Memory B cell (primary cell): ENCODE measurements around the gene MIA2.
"Not testable (repeated sequence)": the region's sequence is repeated elsewhere in the genome, so short reads cannot be mapped to it uniquely, and the experiment has no call there.

Source experiments
- ATAC-seq: fragments of 150-1000 bp; cut with Tn5 transposase; 2 replicates; pipeline ENCODE4 v1.10.0; 2021; ENCODE audit warnings: low read depth, mild to moderate bottlenecking, moderate library complexity
- DNase-seq, 2 donors: peaks; one replicate each; pipeline ENCODE4 v3.0.0; 2022; ENCODE audit warnings: low spot score in 2 of 2
- H3K27ac Mint-ChIP-seq: one replicate; pipeline ENCODE4 v1.8.0; 2022; ENCODE audit warnings: mild to moderate bottlenecking, moderate library complexity, mixed read lengths
- H3K27me3 Mint-ChIP-seq: one replicate; pipeline ENCODE4 v1.8.0; 2022; ENCODE audit warnings: mixed read lengths
- H3K36me3 Mint-ChIP-seq: one replicate; pipeline ENCODE4 v1.8.0; 2022; ENCODE audit warnings: mild to moderate bottlenecking, mixed read lengths
- H3K4me1 Mint-ChIP-seq: one replicate; pipeline ENCODE4 v1.8.0; 2022; ENCODE audit warnings: mixed read lengths
- H3K4me3 Mint-ChIP-seq: one replicate; pipeline ENCODE4 v1.8.0; 2022; ENCODE audit warnings: mild to moderate bottlenecking, moderate library complexity, mixed read lengths
- H3K9me3 Mint-ChIP-seq: one replicate; pipeline ENCODE4 v1.8.0; 2022; ENCODE audit warnings: mixed read lengths

Gene MIA2

DNA sequence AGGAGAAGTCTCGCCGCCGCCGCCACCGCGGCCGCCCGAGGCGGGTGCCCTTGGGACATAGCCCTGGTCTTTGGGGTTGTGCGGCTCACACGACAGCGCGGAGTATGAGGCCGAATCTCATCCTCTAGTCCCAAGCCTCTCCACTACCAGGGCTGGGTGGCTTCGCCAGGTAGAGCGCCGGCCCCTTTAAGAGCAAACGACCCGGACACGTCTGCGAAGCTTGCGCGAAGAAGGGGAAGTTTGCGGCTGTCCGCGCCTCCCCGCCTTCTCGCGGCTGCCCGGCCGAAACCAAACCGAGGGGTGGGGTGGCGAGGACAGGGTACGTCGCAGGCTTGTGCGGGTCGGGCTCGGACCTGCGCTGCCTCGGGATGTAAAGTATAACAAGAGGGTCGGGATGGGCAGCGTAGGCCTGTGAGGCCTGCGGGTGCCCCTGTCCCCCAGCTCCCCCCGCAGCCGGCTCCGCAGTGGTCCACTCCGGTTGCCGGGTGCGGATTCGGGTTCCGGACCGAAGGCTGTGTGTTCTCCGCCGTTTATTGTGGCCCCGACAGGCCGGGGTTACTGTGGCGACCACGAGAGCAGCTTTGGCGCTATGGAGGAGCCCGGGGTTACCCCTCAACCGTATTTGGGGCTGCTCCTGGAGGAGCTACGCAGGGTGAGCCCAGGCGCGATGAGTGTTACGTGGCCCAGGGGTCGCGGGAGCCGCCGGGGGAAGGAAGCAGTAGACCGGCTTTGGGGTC is 33.3 kb downstream of the MIA2 start:
- peak; percentile 83 for ATAC-seq
- H3K4me1 Mint-ChIP-seq, result peaks cover 19% of the 10 kb centered on the region
- H3K27ac Mint-ChIP-seq, result peak overlapping the region; percentile 99
- DNase-seq, result peak; percentile 86 to 88
- H3K36me3 Mint-ChIP-seq, result peaks cover 5% of the 10 kb centered on the region
- no peaks in the 10 kb centered on the region for H3K27me3 Mint-ChIP-seq
- H3K9me3 Mint-ChIP-seq, result no peaks in the 10 kb centered on the region
- peak overlapping the region; percentile 95 for H3K4me3 Mint-ChIP-seq

DNA sequence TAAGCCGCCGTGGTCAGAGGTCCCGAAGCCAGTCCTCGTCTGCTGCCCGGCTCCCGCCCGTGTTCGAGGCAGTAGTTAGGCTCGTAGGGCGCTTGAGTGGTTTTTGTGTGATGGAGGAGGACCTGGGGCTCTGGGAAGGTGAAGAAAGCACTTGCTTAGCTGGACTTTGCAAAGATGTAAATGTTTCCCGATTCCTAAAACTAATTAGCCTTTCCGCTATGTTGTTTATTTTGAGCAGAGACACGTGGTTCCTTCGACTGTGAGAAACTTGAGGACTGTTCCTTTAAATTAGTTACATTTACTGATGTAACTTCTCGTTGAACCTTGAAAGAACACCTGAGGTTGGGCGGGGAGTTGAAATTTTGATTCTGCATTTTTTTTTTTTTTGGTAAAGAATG is 33.9 kb downstream of the MIA2 start:
- H3K27ac Mint-ChIP-seq, result peak overlapping the region; percentile 99
- no peaks in the 10 kb centered on the region for H3K27me3 Mint-ChIP-seq
- no peaks in the 10 kb centered on the region for H3K9me3 Mint-ChIP-seq
- H3K36me3 Mint-ChIP-seq, result peaks cover 6% of the 10 kb centered on the region
- ATAC-seq, result peak; percentile 26
- no peak for DNase-seq
- peak overlapping the region; percentile 95 for H3K4me3 Mint-ChIP-seq
- H3K4me1 Mint-ChIP-seq, result peaks cover 22% of the 10 kb centered on the region

DNA sequence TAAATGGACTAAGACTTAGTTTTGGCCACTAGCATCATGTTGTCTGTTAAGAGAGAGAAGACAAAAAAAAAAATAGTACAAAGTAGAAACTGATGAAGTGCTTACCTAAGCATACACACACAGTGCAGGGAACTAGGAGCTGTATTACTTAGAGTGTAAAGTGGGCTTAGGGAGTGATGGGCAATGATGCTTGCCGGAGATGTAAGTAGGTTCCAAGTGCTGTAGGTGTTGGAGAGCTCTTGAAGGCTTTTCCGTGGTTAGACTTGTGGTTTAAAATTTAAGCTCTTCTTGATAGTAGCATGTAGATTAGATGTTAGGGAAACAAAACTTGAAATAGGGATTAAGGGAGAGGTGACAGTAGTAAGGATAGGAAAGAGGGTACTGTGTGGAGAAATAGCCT is 34.7 kb downstream of the MIA2 start:
- no peaks in the 10 kb centered on the region for H3K27me3 Mint-ChIP-seq
- DNase-seq (no peak), ATAC-seq (no peak)
- peaks cover 29% of the 10 kb centered on the region for H3K4me1 Mint-ChIP-seq
- peak overlapping the region; percentile 95 for H3K4me3 Mint-ChIP-seq
- H3K36me3 Mint-ChIP-seq, result peaks cover 7% of the 10 kb centered on the region
- H3K27ac Mint-ChIP-seq, result peak overlapping the region; percentile 99
- no peaks in the 10 kb centered on the region for H3K9me3 Mint-ChIP-seq

DNA sequence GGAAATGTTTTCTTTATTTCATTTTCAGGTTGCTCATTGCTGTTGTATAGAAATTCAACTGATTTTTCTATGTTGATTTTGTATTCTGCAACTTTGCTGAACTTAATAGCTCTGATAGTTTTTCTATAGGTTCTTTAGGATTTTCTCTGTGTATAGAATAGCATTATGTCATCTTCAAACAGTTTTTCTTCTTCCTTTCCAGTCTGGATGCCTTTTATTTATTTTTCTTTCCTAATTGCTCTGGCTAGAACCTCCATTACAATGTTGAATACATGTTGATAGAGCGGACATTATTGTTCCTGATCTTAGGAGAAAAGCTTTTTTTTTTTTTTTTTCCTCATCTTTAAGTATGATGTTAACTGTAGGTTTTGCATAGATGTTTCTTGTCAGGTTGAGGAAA is 39.2 kb downstream of the MIA2 start:
- H3K27ac Mint-ChIP-seq, result peak overlapping the region; percentile 18
- no peak overlapping the region for H3K4me3 Mint-ChIP-seq
- H3K27me3 Mint-ChIP-seq, result no peaks in the 10 kb centered on the region
- no peak for ATAC-seq
- peaks cover 38% of the 10 kb centered on the region for H3K4me1 Mint-ChIP-seq
- no peaks in the 10 kb centered on the region for H3K9me3 Mint-ChIP-seq
- no peak for DNase-seq
- peaks cover 9% of the 10 kb centered on the region for H3K36me3 Mint-ChIP-seq

DNA sequence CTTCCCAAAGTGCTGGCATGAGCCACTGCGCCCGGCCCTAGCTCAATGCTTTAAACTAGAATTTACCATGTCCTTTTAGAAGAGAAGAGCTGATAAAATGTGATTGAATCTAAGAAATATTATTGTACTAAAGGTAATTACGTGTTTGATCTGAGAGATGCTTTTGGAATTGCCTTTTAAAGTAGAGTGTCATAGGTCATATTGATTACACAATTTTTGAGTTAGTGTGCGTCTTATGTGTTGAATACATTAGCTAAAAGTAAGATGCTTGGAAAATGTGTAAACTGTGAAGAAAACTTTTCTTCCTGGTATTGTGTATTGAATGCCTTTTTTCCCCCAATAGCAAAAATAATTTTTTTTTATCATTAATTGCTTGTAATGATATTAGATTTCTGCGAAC is 41.7 kb downstream of the MIA2 start:
- no peak for ATAC-seq
- H3K4me3 Mint-ChIP-seq, result no peak overlapping the region
- H3K9me3 Mint-ChIP-seq, result no peaks in the 10 kb centered on the region
- DNase-seq, result no peak
- peaks cover 21% of the 10 kb centered on the region for H3K36me3 Mint-ChIP-seq
- H3K4me1 Mint-ChIP-seq, result peaks cover 27% of the 10 kb centered on the region
- peak overlapping the region; percentile 48 for H3K27ac Mint-ChIP-seq
- no peaks in the 10 kb centered on the region for H3K27me3 Mint-ChIP-seq

DNA sequence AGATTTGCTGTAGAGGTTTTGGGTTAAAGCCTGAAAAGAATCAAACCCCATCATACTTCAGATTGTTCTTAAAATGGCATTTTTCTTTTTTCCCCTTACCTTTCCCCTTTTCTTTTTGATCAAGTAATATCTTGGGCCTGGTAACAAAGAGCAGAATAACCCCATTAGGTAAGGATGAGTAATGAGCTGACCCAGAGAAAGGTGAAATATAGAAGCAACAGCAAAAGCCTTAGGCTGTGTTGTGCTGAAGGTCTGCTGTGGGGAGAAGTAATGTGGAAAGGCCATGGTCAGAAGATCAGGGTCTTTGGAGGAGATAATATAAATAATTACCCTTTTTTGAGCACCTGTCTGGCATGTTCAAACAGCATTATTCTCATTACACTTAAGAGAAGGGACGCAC is 42.3 kb downstream of the MIA2 start:
- DNase-seq, result no peak
- Mint-ChIP-seq H3K9me3 (no peaks in the 10 kb centered on the region), H3K27me3 (no peaks in the 10 kb centered on the region), H3K4me3 (no peak overlapping the region), H3K4me1 (peaks cover 22% of the 10 kb centered on the region), H3K27ac (peak overlapping the region; percentile 48), H3K36me3 (peaks cover 25% of the 10 kb centered on the region)
- ATAC-seq, result no peak

DNA sequence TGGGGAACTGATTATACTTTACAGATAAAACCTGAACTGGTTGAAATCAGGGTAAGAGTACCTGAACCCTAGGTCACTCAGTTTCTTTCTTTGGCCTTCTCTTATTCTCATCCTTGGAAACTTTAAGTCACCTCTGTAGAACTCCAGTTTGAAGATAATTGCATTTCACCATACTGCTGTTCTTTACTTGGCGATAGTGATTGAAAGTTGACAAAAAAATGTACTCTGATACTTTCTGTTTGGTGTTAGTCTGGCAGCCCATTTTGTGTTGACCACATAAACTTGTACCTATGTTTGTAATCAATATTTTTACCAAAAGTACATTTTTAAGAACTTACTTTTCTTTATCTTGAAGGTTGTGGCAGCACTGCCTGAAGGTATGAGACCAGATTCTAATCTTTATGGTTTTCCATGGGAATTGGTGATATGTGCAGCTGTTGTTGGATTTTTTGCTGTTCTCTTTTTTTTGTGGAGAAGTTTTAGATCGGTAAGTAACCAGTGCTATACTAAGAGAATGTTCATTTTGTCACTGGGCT is 42.9 kb downstream of the MIA2 start:
- Mint-ChIP-seq H3K4me1 (peaks cover 21% of the 10 kb centered on the region), H3K9me3 (no peaks in the 10 kb centered on the region), H3K27me3 (no peaks in the 10 kb centered on the region), H3K4me3 (no peak overlapping the region), H3K27ac (peak overlapping the region; percentile 47), H3K36me3 (peaks cover 27% of the 10 kb centered on the region)
- no peak for ATAC-seq
- DNase-seq, result no peak

DNA sequence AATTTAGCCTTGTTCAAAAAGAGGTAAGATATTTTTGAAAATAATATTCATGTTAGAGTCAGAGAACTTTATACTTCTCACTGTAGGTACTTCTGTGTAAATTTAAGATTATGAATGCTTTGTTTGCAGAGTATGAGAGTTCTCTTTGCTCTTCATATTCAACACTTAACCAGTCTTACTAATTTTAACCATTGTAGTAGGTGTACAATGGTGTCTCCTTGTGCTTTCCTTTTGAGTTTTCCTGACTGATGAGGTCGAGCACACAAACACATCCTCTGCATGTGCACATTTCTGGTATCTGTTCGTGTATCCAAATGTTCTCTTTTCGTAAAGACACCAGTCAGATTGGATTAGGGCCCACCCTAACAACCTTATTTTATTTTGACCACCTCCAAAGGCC is 45.8 kb downstream of the MIA2 start:
- Mint-ChIP-seq H3K36me3 (peaks cover 37% of the 10 kb centered on the region), H3K9me3 (no peaks in the 10 kb centered on the region), H3K27ac (peak overlapping the region; percentile 62), H3K27me3 (no peaks in the 10 kb centered on the region), H3K4me1 (peaks cover 10% of the 10 kb centered on the region), H3K4me3 (no peak overlapping the region)
- no peak for ATAC-seq
- DNase-seq, result no peak

DNA sequence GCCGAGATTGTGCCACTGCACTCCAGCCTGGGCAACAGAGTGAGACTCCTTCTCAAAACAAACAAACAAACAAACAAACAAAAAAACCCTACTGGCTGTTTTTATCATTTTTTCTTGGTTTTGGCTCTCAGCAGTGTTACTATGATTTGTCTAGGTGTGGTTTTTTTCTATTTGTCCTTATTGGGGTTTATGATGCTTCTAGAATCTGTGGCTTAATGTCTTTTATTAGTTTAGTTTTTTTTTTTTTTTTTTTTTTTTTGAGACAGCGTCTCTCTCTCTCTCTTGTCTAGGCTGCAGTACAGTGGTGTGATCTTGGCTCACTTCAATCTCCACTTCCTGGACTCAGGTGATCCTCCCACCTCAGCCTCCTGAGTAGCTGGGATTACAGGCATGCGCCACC is 47.0 kb downstream of the MIA2 start:
- not testable (repeated sequence) for H3K4me3 Mint-ChIP-seq, DNase-seq, ATAC-seq, H3K9me3 Mint-ChIP-seq, H3K27ac Mint-ChIP-seq, H3K27me3 Mint-ChIP-seq, H3K4me1 Mint-ChIP-seq
- H3K36me3 Mint-ChIP-seq, result peaks cover 37% of the 10 kb centered on the region

DNA sequence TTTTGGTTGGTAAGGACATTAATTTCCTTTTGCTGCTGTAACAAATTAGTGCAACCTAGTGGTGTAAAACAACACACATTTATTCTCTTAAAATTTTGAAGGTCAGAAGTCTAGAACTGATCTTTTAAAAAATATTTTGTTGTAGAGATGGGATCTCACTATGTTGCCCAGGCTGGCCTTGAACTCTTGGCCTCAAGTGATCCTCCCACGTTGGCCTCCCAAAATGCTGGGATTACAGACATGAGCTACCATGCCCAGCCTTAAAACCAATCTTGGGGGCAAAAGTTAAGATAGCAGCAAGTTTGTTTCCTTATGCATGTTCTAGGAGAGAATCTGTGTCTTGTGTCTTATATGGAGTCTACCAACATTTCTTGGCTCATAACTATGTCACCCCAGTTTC is 55.8 kb downstream of the MIA2 start:
- ATAC-seq (no peak), DNase-seq (no peak)
- Mint-ChIP-seq H3K9me3 (peaks cover 1% of the 10 kb centered on the region), H3K4me3 (no peak overlapping the region), H3K27me3 (no peaks in the 10 kb centered on the region), H3K27ac (no peak overlapping the region), H3K4me1 (peaks cover 3% of the 10 kb centered on the region), H3K36me3 (peaks cover 27% of the 10 kb centered on the region)

DNA sequence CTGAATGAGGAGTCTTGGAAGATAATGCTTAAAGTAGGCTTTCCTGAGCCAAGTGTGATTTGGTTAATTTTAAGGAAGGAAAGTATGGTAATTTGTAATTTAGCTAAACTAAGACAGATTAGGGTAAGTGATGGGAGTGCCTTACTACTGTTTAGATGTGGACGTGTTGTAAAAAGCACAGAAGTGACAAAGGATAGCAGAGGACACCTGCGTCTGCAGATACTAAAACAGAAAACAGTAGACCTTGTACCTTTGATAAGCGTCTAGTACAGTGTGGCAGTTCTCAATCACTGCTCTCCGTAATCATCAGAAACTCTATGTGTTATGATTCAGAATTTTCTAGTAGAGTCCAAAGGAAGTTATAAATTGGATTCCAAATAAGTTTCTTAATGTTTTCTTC is 58.0 kb downstream of the MIA2 start:
- ATAC-seq (no peak), DNase-seq (no peak)
- H3K9me3 Mint-ChIP-seq, result no peaks in the 10 kb centered on the region
- no peak overlapping the region for H3K27ac Mint-ChIP-seq
- H3K27me3 Mint-ChIP-seq, result no peaks in the 10 kb centered on the region
- H3K4me3 Mint-ChIP-seq, result no peak overlapping the region
- peaks cover 3% of the 10 kb centered on the region for H3K4me1 Mint-ChIP-seq
- H3K36me3 Mint-ChIP-seq, result peaks cover 26% of the 10 kb centered on the region

DNA sequence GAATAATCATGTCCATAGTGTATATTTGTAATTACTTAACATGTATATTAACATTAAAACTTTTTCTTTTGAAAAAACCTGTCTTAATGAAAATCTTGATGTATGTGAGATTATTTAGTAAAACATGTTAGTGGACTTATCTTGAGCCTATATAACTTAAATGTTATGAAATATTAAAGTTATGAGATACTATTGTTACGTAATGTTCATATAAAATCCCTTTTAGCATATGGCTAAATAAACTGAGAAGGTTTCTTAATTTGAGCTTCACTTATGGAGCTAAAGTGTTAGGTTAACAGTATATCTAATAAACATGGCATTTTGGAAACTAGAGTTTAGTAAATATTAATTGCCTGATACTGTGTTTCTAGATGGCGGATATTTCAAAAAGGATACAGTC is 59.9 kb downstream of the MIA2 start:
- Mint-ChIP-seq H3K4me1 (peaks cover 3% of the 10 kb centered on the region), H3K27ac (no peak overlapping the region), H3K27me3 (no peaks in the 10 kb centered on the region), H3K9me3 (no peaks in the 10 kb centered on the region), H3K36me3 (peaks cover 28% of the 10 kb centered on the region), H3K4me3 (no peak overlapping the region)
- ATAC-seq (no peak), DNase-seq (no peak)

DNA sequence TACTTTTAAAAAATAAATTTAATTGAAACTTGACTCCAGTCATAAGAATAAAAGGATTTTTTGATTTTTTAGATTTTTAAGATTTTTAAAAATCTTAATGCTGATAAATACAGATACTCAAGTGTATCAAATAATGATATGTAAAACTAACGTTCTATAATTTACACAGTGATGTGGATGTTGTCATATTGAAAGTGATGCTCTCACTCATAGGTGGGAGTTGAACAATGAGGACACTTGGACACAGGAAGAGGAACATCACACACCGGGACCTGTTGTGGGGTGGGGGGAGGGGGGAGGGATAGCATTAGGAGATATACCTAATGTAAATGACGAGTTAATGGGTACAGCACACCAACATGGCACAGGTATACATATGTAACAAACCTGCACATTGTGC is 66.7 kb downstream of the MIA2 start:
- H3K4me3 Mint-ChIP-seq, H3K27ac Mint-ChIP-seq, H3K27me3 Mint-ChIP-seq, ATAC-seq, DNase-seq, H3K4me1 Mint-ChIP-seq, H3K9me3 Mint-ChIP-seq: not testable (repeated sequence)
- H3K36me3 Mint-ChIP-seq, result peaks cover 34% of the 10 kb centered on the region

DNA sequence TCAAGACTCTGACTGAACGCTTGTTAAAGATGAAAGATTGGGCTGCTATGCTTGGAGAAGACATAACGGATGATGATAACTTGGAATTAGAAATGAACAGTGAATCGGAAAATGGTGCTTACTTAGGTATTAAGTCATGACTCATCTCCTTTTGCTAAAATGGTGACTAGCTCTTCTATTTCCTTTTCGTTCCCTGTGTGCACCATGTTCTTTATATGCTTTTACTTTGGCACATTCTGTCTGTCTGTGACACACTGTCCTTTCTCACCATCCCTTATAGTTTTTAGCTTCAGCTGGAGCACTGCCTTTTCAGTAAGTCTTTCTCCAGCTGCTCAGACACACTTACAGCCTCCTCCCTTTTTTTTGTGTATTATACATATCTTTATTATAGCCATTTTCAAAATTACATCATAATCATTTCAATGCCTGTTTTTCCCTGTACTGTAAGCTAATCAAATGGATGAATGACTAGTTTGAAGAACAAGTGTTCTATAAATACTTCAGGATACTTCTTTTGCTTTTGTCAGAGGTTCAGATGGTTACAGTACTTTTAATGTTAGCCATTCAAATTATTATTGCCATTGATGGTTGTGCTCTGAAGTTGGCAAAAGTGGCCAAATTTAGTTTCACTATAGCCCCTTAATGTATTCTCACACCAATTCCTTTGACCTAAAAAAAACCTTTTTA is 68.6 kb downstream of the MIA2 start:
- no peaks in the 10 kb centered on the region for H3K4me1 Mint-ChIP-seq
- peak overlapping the region; percentile 67 for H3K27ac Mint-ChIP-seq
- H3K36me3 Mint-ChIP-seq, result peaks cover 30% of the 10 kb centered on the region
- H3K9me3 Mint-ChIP-seq, result no peaks in the 10 kb centered on the region
- ATAC-seq (no peak), DNase-seq (no peak)
- no peak overlapping the region for H3K4me3 Mint-ChIP-seq
- no peaks in the 10 kb centered on the region for H3K27me3 Mint-ChIP-seq
